ENCODE data around the gene SPON1. TPM values are rescaled to one million over a fixed set of nuclear protein-coding genes. Genes with fewer than 3 reads are reported as not detected.
A peak's percentile ranks its signal among the peaks of the same experiment; 100 is the strongest.

The SPON1 gene
- total and polyA plus RNA-seq, 8 donors, result 0.83 to 17.5 (median 1.7) TPM

GRCh38 chr11:14125529-14125928 lies 163.0 kb downstream of the SPON1 start:
- H3K4me3 ChIP-seq, result no peak overlapping the region
- no peaks in the 10 kb centered on the region for H3K27me3 ChIP-seq
- H3K4me1 ChIP-seq, result no peaks in the 10 kb centered on the region
- intact Hi-C loops (cut with DNase I), result no loop called here
- H3K9me3 ChIP-seq, result no peaks in the 10 kb centered on the region
- 81 to 88% methylated on average over 2 of the region's 2 CpGs for WGBS, 2 donors
- H3K36me3 ChIP-seq, result no peaks in the 10 kb centered on the region
- no peak overlapping the region for H3K27ac ChIP-seq
- FAIRE-seq (no peak), DNase-seq (no peak), ATAC-seq (peak in 1 of 4 donors; percentile 37)
- TF ChIP-seq, protein P1, sequence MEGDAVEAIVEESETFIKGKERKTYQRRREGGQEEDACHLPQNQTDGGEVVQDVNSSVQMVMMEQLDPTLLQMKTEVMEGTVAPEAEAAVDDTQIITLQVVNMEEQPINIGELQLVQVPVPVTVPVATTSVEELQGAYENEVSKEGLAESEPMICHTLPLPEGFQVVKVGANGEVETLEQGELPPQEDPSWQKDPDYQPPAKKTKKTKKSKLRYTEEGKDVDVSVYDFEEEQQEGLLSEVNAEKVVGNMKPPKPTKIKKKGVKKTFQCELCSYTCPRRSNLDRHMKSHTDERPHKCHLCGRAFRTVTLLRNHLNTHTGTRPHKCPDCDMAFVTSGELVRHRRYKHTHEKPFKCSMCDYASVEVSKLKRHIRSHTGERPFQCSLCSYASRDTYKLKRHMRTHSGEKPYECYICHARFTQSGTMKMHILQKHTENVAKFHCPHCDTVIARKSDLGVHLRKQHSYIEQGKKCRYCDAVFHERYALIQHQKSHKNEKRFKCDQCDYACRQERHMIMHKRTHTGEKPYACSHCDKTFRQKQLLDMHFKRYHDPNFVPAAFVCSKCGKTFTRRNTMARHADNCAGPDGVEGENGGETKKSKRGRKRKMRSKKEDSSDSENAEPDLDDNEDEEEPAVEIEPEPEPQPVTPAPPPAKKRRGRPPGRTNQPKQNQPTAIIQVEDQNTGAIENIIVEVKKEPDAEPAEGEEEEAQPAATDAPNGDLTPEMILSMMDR (IDR thresholded peaks at IDR 0.05), result no peak

DNA sequence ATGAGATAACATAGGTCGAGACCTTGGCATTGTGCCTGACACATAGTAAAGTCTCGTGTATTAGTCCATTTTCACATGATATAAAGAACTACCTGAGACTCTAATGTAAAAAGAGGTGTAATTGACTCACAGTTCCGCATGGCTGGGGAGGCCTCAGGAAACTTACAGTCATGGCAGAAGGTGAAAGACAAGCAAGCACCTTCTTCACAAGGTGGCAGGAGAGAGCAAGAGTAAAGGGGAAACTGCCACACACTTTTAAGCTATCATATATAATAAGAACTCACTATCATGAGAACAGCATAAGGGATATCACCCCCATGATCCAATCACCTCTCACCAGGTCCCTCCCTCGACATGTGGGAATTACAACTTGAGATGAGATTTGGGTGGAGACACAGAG lies 165.2 kb downstream of the SPON1 start:
- FAIRE-seq (no peak), DNase-seq (no peak), ATAC-seq (no peak)
- WGBS, 2 donors, result 68 to 77% methylated on average over 4 of the region's 4 CpGs
- Histone ChIP-seq H3K36me3 (no peaks in the 10 kb centered on the region), H3K4me1 (no peaks in the 10 kb centered on the region), H3K27ac (no peak overlapping the region), H3K27me3 (no peaks in the 10 kb centered on the region), H3K4me3 (no peak overlapping the region), H3K9me3 (no peaks in the 10 kb centered on the region)
- TF ChIP-seq, protein P1 (IDR thresholded peaks at IDR 0.05), result no peak
- intact Hi-C loops (cut with DNase I), result no loop called here

GRCh38 chr11:14132312-14132711 lies 169.8 kb downstream of the SPON1 start:
- Histone ChIP-seq H3K4me3 (no peak overlapping the region), H3K27ac (no peak overlapping the region), H3K4me1 (no peaks in the 10 kb centered on the region), H3K27me3 (no peaks in the 10 kb centered on the region), H3K9me3 (no peaks in the 10 kb centered on the region), H3K36me3 (no peaks in the 10 kb centered on the region)
- WGBS, 2 donors, result 76 to 81% methylated on average over 4 of the region's 4 CpGs
- ATAC-seq, result no peak
- TF ChIP-seq, protein P1 (IDR thresholded peaks at IDR 0.05), result no peak
- intact Hi-C loops (cut with DNase I), result no loop called here
- FAIRE-seq, result no peak
- DNase-seq, result no peak

DNA sequence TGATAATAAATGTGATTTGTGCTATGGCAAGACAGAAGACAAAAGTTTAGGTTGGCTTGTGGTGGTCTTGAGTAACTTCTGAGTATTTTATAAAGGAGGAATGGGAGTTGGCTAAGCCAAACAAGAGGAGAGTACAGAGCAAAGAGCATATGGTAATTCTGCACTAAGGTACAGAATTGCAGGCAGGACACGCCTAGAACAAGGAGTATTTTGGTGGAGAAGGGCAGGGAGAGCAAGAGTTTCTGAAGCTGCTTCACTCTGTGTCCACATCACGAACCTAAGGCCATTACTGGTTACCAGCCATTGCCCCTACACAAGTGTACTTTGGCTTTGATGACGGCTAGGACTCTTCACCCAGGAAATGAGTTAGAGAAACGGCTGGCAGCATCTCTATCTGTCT lies 170.9 kb downstream of the SPON1 start:
- no peaks in the 10 kb centered on the region for H3K36me3 ChIP-seq
- no peak overlapping the region for H3K4me3 ChIP-seq
- ATAC-seq (no peak), DNase-seq (no peak), FAIRE-seq (no peak)
- intact Hi-C loops (cut with DNase I), result no loop called here
- H3K27me3 ChIP-seq, result no peaks in the 10 kb centered on the region
- no peaks in the 10 kb centered on the region for H3K9me3 ChIP-seq
- no peaks in the 10 kb centered on the region for H3K4me1 ChIP-seq
- H3K27ac ChIP-seq, result no peak overlapping the region
- TF ChIP-seq, protein P1 (IDR thresholded peaks at IDR 0.05), result no peak
- WGBS, 2 donors, result 81% methylated on average over 4 of the region's 4 CpGs

DNA sequence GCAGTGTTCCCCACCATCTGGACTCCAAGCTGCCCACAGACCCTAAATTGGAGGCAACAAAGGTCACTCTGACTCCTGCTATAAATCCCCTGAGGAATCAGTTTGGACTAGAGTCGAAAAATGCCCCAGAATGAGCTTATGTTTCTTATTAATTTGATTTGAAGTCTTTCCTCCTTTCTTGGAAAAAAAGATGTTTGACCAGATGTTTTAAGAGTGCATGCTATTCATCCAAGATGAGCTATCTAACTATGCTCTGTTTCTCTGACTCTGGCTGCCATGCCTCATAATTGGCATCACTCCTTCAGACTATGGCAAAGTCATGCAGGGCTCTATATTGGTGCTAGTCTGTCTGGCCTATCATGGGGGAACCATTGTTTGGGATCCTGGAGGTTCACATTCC lies 174.0 kb downstream of the SPON1 start:
- FAIRE-seq, result no peak
- Histone ChIP-seq H3K27me3 (no peaks in the 10 kb centered on the region), H3K9me3 (no peaks in the 10 kb centered on the region), H3K27ac (no peak overlapping the region), H3K36me3 (no peaks in the 10 kb centered on the region), H3K4me1 (no peaks in the 10 kb centered on the region), H3K4me3 (no peak overlapping the region)
- TF ChIP-seq, protein P1 (IDR thresholded peaks at IDR 0.05), result no peak
- intact Hi-C loops (cut with DNase I), result no loop called here
- ATAC-seq, result no peak
- no peak for DNase-seq
- WGBS, 2 donors, result 32 to 48% methylated on average over 1 of the region's 1 CpG

Measured in pancreas (tissue), 10 donors.